H1 (cell line): Measurements from ENCODE around the gene B3GAT1. TPM values are rescaled to one million over a fixed set of nuclear protein-coding genes. Genes with fewer than 3 reads are reported as not detected.

Source experiments
- BACH1 ChIP-seq: IDR thresholded peaks from 2 replicates; pipeline ENCODE4 v1.6.1; 2012; ENCODE audit warnings: low read length, improper control_type of control experiment
- CHD1 ChIP-seq: IDR thresholded peaks from 2 replicates; pipeline ENCODE4 v1.6.1; 2012; ENCODE audit warnings: low read depth, low read length, improper control_type of control experiment
- CTBP2 ChIP-seq: IDR thresholded peaks from 2 replicates; pipeline ENCODE4 v1.7.0; 2011; ENCODE audit warnings: borderline replicate concordance, mild to moderate bottlenecking, moderate library complexity, mixed read lengths, low read length; ENCODE audit not compliant: insufficient read depth, insufficient read length
- NRF1 ChIP-seq: IDR thresholded peaks from 2 replicates; pipeline ENCODE4 v1.6.1; 2011; ENCODE audit warnings: mild to moderate bottlenecking, low read depth, low read length, improper control_type of control experiment
- POLR2A ChIP-seq, 2 experiments: IDR thresholded peaks; 1 replicate in 1 of 2; 2 replicates in 1 of 2; pipeline ENCODE4 v1.6.1; 2011; ENCODE audit warnings: low read depth in 2 of 2, low read length in 2 of 2, mild to moderate bottlenecking in 2 of 2; ENCODE audit errors: control extremely low read depth in 1 of 2
- POLR2AphosphoS5 ChIP-seq: IDR thresholded peaks from 2 replicates; pipeline ENCODE4 v1.6.1; 2011; ENCODE audit warnings: low read depth, low read length
- SP4 ChIP-seq: IDR thresholded peaks from 2 replicates; pipeline ENCODE4 v1.6.1; 2012; ENCODE audit warnings: low read length, inconsistent platforms
- SUZ12 ChIP-seq: fragments of 200-600 bp; sonication (generic); IDR thresholded peaks from 2 replicates; pipeline ENCODE4 v1.6.1; 2012; ENCODE audit warnings: mild to moderate bottlenecking, inconsistent platforms, low read length, moderate library complexity, mixed read lengths
- TEAD4 ChIP-seq: IDR thresholded peaks from 2 replicates; pipeline ENCODE4 v1.6.1; 2012; ENCODE audit warnings: low read depth, low read length, inconsistent platforms, mixed read lengths
- polyA plus RNA-seq, 7 experiments: library from polyadenylated mRNA; depleted of rRNA in 3 of 7; stranded (reverse) in 5 of 7; unstranded in 2 of 7; fragments of >200 nt in 5 of 7; fragments of 200-250 nt in 2 of 7; gene quantifications; 1 replicate in 5 of 7; 2 replicates in 1 of 7; 4 replicates in 1 of 7; pipeline versions ENCODE4 v1.2.1 to v1.2.3, GENCODE V29; 2011 to 2013; ENCODE audit warnings: missing spikeins in 2 of 7, mixed read lengths in 2 of 7
- total RNA-seq: library from RNA; stranded (reverse); fragmentation: NEBNext Ultra II Directional; extraction: Animal tissue kit (Norgen Biotek cat#: 25700); gene quantifications from 2 replicates; pipeline ENCODE4 v1.2.1, GENCODE V29; 2021

B3GAT1 gene
- total and polyA plus RNA-seq, 2 of the 8 experiments (the other 6 are each of a cell fraction or from before 2014, with no cell fraction given) = 19.7 to 32.4 TPM

GRCh38 chr11:134395002-134395401 is 17.0 kb downstream of the B3GAT1 start (continued):
- TF ChIP-seq BACH1 (no peak), TEAD4 (no peak), POLR2AphosphoS5 (no peak), SUZ12 (no peak), CHD1 (no peak), POLR2A (IDR thresholded peaks at IDR 0.05; ENCODE audit: control extremely low read depth in 1 of 2, low read depth in 2 of 2, low read length in 2 of 2) (no peak), NRF1 (no peak), CTBP2 (no peak), SP4 (no peak)
